ENCODE measurements around the gene MAFF. TPM values are rescaled to one million over a fixed set of nuclear protein-coding genes. Genes with fewer than 3 reads are reported as not detected.

Gene MAFF
- total RNA-seq, 1 donor from 2014 or later: 1.8 TPM

GRCh38 chr22:38163844-38164550 lies 37.8 kb upstream of the MAFF start:
- Mint-ChIP-seq H3K4me1 (ENCODE audit: low read depth, unreplicated experiment) (peaks cover 20% of the 10 kb centered on the region), H3K27ac (ENCODE audit: unreplicated experiment) (no peak overlapping the region), H3K36me3 (ENCODE audit: unreplicated experiment) (peaks cover 5% of the 10 kb centered on the region), H3K9me3 (ENCODE audit: unreplicated experiment) (no peaks in the 10 kb centered on the region), H3K4me3 (ENCODE audit: unreplicated experiment) (no peak overlapping the region), H3K27me3 (ENCODE audit: unreplicated experiment) (peaks cover 14% of the 10 kb centered on the region)
- no peak for DNase-seq
- no peak for TF ChIP-seq CTCF (IDR thresholded peaks at IDR 0.05; ENCODE audit: partially characterized antibody, unreplicated experiment)

GRCh38 chr22:38164551-38164918 lies 37.3 kb upstream of the MAFF start:
- H3K27me3 Mint-ChIP-seq (ENCODE audit: unreplicated experiment): peaks cover 12% of the 10 kb centered on the region
- H3K27ac Mint-ChIP-seq (ENCODE audit: unreplicated experiment): no peak overlapping the region
- H3K9me3 Mint-ChIP-seq (ENCODE audit: unreplicated experiment): no peaks in the 10 kb centered on the region
- no peak for DNase-seq
- TF ChIP-seq CTCF (IDR thresholded peaks at IDR 0.05; ENCODE audit: partially characterized antibody, unreplicated experiment): no peak
- H3K4me3 Mint-ChIP-seq (ENCODE audit: unreplicated experiment): no peak overlapping the region
- H3K4me1 Mint-ChIP-seq (ENCODE audit: low read depth, unreplicated experiment): peaks cover 20% of the 10 kb centered on the region
- peaks cover 5% of the 10 kb centered on the region for H3K36me3 Mint-ChIP-seq (ENCODE audit: unreplicated experiment)

GRCh38 chr22:38165922-38166593 lies 35.7 kb upstream of the MAFF start:
- Mint-ChIP-seq H3K4me1 (ENCODE audit: low read depth, unreplicated experiment) (peaks cover 23% of the 10 kb centered on the region), H3K36me3 (ENCODE audit: unreplicated experiment) (peaks cover 5% of the 10 kb centered on the region), H3K27me3 (ENCODE audit: unreplicated experiment) (peaks cover 12% of the 10 kb centered on the region), H3K27ac (ENCODE audit: unreplicated experiment) (no peak overlapping the region), H3K9me3 (ENCODE audit: unreplicated experiment) (no peaks in the 10 kb centered on the region), H3K4me3 (ENCODE audit: unreplicated experiment) (no peak overlapping the region)
- no peak for DNase-seq
- TF ChIP-seq CTCF (IDR thresholded peaks at IDR 0.05; ENCODE audit: partially characterized antibody, unreplicated experiment): no peak

- TF ChIP-seq CTCF (IDR thresholded peaks at IDR 0.05; ENCODE audit: partially characterized antibody, unreplicated experiment): no peak
- Mint-ChIP-seq H3K4me3 (ENCODE audit: unreplicated experiment) (no peak overlapping the region), H3K36me3 (ENCODE audit: unreplicated experiment) (no peaks in the 10 kb centered on the region), H3K27ac (ENCODE audit: unreplicated experiment) (peak overlapping the region; percentile 14), H3K27me3 (ENCODE audit: unreplicated experiment) (peaks cover 5% of the 10 kb centered on the region), H3K4me1 (ENCODE audit: low read depth, unreplicated experiment) (peaks cover 20% of the 10 kb centered on the region), H3K9me3 (ENCODE audit: unreplicated experiment) (no peaks in the 10 kb centered on the region)
- no peak for DNase-seq
Measured at GRCh38 chr22:38167988-38168407, 33.8 kb upstream of the MAFF start.

- Mint-ChIP-seq H3K36me3 (ENCODE audit: unreplicated experiment) (no peaks in the 10 kb centered on the region), H3K27ac (ENCODE audit: unreplicated experiment) (no peak overlapping the region), H3K4me1 (ENCODE audit: low read depth, unreplicated experiment) (peaks cover 14% of the 10 kb centered on the region), H3K9me3 (ENCODE audit: unreplicated experiment) (no peaks in the 10 kb centered on the region), H3K27me3 (ENCODE audit: unreplicated experiment) (peaks cover 7% of the 10 kb centered on the region), H3K4me3 (ENCODE audit: unreplicated experiment) (no peak overlapping the region)
- no peak for DNase-seq
- no peak for TF ChIP-seq CTCF (IDR thresholded peaks at IDR 0.05; ENCODE audit: partially characterized antibody, unreplicated experiment)
Measured at GRCh38 chr22:38169116-38169515, 32.7 kb upstream of the MAFF start.

All from glutamatergic neuron (in vitro differentiated cells).